Amniotic epithelial cell (primary cell): ENCODE measurements around the gene LRRC58.

Source experiments
- DNase-seq: peaks from one replicate; pipeline ENCODE4 v3.0.0-alpha.2; 2010; ENCODE audit warnings: low read depth

Gene LRRC58

GRCh38 chr3:120276767-120277166 lies 72.4 kb downstream of the LRRC58 start:
- no peak for DNase-seq

- DNase-seq: no peak
Observed at GRCh38 chr3:120275618-120276017, 73.5 kb downstream of the LRRC58 start.

- DNase-seq: peak; percentile 7
Observed at GRCh38 chr3:120274739-120275167, 74.4 kb downstream of the LRRC58 start.
